Activated T-cell treated with anti-CD3 and anti-CD28 coated beads, Interleukin-2, amount 50 U/mL, for 72 hours (primary cell): ENCODE results near the gene TBX3. TPM values are rescaled to one million over a fixed set of nuclear protein-coding genes. Genes with fewer than 3 reads are reported as not detected.

Experiments used
- ATAC-seq, 2 donors: fragments of 150-1000 bp; cut with Tn5 transposase; replicated peaks in 1 of 2; 2 replicates each; pipeline ENCODE4 v1.10.0; 2021; ENCODE audit warnings: moderate library complexity in 2 of 2, mild to moderate bottlenecking in 1 of 2
- DNase-seq, 2 donors: peaks; one replicate each; pipeline ENCODE4 v3.0.0; 2021 to 2022; ENCODE audit warnings: mixed read lengths in 1 of 2
- H3K27ac Mint-ChIP-seq: one replicate; pipeline ENCODE4 v1.8.0; 2022; ENCODE audit warnings: mild to moderate bottlenecking, moderate library complexity, mixed read lengths
- H3K27me3 Mint-ChIP-seq: one replicate; pipeline ENCODE4 v1.8.0; 2022; ENCODE audit warnings: low read depth, mixed read lengths
- H3K36me3 Mint-ChIP-seq, 2 donors: one replicate each; pipeline ENCODE4 v1.8.0; 2022; ENCODE audit warnings: mixed read lengths in 2 of 2, mild to moderate bottlenecking in 1 of 2; ENCODE audit not compliant: insufficient read depth in 2 of 2
- H3K4me1 Mint-ChIP-seq: one replicate; pipeline ENCODE4 v1.8.0; 2022; ENCODE audit warnings: low read depth, mixed read lengths
- H3K4me3 Mint-ChIP-seq, 2 donors: one replicate each; pipeline ENCODE4 v1.8.0; 2022; ENCODE audit warnings: mild to moderate bottlenecking in 2 of 2, mixed read lengths in 2 of 2, moderate library complexity in 2 of 2
- H3K9me3 Mint-ChIP-seq, 2 donors: one replicate each; pipeline ENCODE4 v1.8.0; 2022; ENCODE audit warnings: mixed read lengths in 2 of 2
- total RNA-seq, 2 donors: library from RNA; stranded (reverse); gene quantifications; one replicate each; pipeline ENCODE4 v1.2.3, GENCODE V29; 2022

TBX3 gene
- total RNA-seq, 2 donors from 2014 or later = 0.07 TPM; not detected in 1

GRCh38 chr12:114648711-114649110 lies 35.3 kb downstream of the TBX3 start:
- Mint-ChIP-seq H3K4me3 (no peak overlapping the region), H3K9me3 (peaks cover 0 to 2% of the 10 kb centered on the region in 2 donors), H3K36me3 (no peaks in the 10 kb centered on the region), H3K27ac (no peak overlapping the region), H3K4me1 (no peaks in the 10 kb centered on the region), H3K27me3 (no peaks in the 10 kb centered on the region)
- ATAC-seq (no peak), DNase-seq (no peak)

DNA sequence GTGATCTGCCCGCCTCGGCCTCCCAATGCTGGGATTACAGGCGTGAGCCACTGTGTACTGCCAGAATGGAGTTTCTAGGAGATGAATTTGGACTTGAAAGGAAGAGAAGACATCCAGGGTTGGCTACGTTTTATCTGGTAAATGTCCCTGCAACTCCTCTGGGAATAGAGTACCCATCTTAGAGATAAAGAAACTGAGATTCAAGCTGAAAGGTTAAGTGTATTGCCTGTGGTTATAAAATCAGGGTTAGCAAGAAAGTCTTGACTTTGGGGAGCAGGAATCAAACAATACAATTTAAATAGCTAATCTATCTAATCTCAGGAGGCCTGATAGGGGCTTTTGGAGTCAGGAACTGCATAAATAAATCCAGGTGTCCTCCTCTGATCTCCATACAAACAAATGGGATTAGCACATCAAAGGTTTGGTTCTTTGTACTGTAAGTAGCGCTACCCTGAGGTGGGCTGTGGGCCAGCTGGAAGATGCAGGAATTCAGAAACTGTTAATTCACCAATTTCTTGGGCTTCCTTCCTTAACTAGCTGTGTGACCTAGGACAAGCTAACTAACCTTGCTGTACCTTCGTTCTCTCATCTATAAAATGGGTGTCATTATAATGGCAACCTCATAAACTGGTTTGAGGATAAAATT lies 45.1 kb downstream of the TBX3 start:
- no peak for ATAC-seq
- no peak overlapping the region for H3K4me3 Mint-ChIP-seq
- no peaks in the 10 kb centered on the region for H3K9me3 Mint-ChIP-seq
- DNase-seq = no peak
- no peak overlapping the region for H3K27ac Mint-ChIP-seq
- no peaks in the 10 kb centered on the region for H3K36me3 Mint-ChIP-seq
- no peaks in the 10 kb centered on the region for H3K4me1 Mint-ChIP-seq
- no peaks in the 10 kb centered on the region for H3K27me3 Mint-ChIP-seq

DNA sequence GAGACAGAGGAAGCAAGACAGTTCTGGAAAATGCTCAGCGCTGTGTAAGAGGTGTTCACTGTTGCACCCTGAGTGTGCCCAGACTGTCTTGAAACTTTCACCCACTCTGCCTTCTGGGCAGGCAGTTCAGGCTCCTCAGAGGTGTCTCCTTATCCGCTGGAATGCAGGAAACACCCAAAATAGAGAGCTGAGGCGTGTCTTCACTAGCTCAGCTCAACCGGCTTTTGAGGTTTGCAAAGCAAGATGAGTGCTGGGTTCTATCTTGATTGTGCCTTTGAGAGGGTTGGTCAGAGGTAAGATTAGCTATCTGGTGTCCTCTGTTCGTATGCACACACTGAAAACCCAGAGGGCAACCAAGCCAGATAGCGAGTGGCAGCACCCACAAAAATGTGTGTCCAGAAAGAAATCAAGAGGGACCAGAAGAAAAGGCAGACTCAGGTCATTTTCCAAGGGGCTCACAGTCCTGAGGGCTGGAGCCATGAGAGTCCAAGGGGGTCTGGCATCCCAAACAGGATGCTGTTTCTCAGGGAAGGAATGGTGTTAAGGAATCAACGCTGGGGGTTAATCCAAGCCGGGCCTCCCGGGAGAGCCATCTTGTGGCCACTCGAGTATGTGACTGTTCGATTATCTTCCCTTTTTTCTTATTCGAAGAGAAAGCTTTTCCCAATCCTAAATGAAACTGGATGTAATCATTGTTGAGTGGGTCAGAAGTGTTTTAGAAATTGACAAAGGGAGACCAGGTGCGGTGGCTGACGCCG lies 47.1 kb downstream of the TBX3 start:
- Mint-ChIP-seq H3K36me3 (no peaks in the 10 kb centered on the region), H3K4me1 (no peaks in the 10 kb centered on the region), H3K9me3 (no peaks in the 10 kb centered on the region), H3K27ac (no peak overlapping the region), H3K4me3 (no peak overlapping the region), H3K27me3 (no peaks in the 10 kb centered on the region)
- ATAC-seq = no peak
- no peak for DNase-seq

GRCh38 chr12:114631242-114631641 lies 52.7 kb downstream of the TBX3 start:
- Mint-ChIP-seq H3K4me1 (no peaks in the 10 kb centered on the region), H3K27me3 (no peaks in the 10 kb centered on the region), H3K9me3 (no peaks in the 10 kb centered on the region), H3K27ac (no peak overlapping the region), H3K4me3 (no peak overlapping the region), H3K36me3 (no peaks in the 10 kb centered on the region)
- ATAC-seq (no peak), DNase-seq (no peak)

- DNase-seq = no peak
- no peak for ATAC-seq
- Mint-ChIP-seq H3K36me3 (no peaks in the 10 kb centered on the region), H3K27ac (no peak overlapping the region), H3K9me3 (no peaks in the 10 kb centered on the region), H3K4me1 (no peaks in the 10 kb centered on the region), H3K27me3 (no peaks in the 10 kb centered on the region), H3K4me3 (no peak overlapping the region)
Observed at GRCh38 chr12:114628199-114628598, 55.8 kb downstream of the TBX3 start.

- Mint-ChIP-seq H3K27ac (no peak overlapping the region), H3K4me3 (no peak overlapping the region), H3K36me3 (no peaks in the 10 kb centered on the region), H3K9me3 (no peaks in the 10 kb centered on the region), H3K4me1 (no peaks in the 10 kb centered on the region), H3K27me3 (no peaks in the 10 kb centered on the region)
- ATAC-seq = no peak
- DNase-seq = no peak
Observed at GRCh38 chr12:114627393-114627792, 56.6 kb downstream of the TBX3 start.

DNA sequence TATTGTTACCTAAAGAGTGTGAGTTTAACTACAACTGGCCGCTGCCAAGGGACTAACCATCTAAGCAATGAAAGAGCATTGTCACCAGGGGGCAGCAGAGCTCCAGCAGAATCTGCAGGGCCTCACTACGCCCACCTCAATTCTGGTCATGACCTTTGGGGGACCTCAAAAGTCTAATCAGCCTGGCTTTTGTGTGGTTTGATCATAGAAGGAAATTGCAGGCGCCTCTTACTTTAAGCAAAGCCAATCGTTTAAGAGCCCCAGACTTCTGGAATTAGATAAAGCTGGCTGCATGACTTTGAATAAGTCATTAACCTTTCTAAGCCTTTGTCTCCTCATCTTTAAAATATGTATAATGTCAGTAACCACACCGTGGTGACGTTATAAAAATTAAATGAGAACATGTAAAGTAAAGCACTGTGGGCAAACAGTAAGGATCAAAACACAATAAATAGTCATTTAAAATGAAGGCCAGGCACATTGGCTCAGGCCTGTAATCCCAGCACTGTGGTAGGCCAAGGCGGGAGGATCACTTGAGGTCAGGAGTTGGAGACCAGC lies 58.6 kb downstream of the TBX3 start:
- DNase-seq = peak; percentile 39 to 47
- H3K27me3 Mint-ChIP-seq = no peaks in the 10 kb centered on the region
- H3K9me3 Mint-ChIP-seq = no peaks in the 10 kb centered on the region
- H3K4me3 Mint-ChIP-seq = no peak overlapping the region
- no peaks in the 10 kb centered on the region for H3K36me3 Mint-ChIP-seq
- H3K27ac Mint-ChIP-seq = no peak overlapping the region
- no peaks in the 10 kb centered on the region for H3K4me1 Mint-ChIP-seq
- ATAC-seq = no peak

DNA sequence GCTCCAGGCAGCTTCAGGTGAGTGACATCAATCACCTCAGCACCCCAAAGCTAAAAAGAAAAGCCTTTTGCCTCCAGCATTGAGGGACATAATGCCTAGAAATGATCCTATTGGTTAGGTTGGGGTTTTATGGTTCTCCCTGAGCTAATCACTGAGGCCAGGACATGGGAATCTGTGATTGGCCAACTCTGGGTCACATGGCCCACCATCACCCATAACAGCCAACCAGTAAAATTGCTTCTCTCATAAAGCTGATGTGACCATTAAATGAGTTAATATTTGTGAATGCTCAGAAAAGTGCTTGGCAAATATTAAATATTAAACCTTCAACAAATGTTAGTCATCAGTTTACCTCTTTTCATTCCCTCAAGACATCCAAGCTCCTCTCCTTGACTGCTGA lies 60.2 kb downstream of the TBX3 start:
- DNase-seq (no peak), ATAC-seq (no peak)
- Mint-ChIP-seq H3K27me3 (no peaks in the 10 kb centered on the region), H3K4me3 (no peak overlapping the region), H3K9me3 (no peaks in the 10 kb centered on the region), H3K4me1 (no peaks in the 10 kb centered on the region), H3K36me3 (no peaks in the 10 kb centered on the region), H3K27ac (no peak overlapping the region)
